H4 (cell line): ENCODE results near the gene VSIG8. TPM values are rescaled to one million over a fixed set of nuclear protein-coding genes. Genes with fewer than 3 reads are reported as not detected.

ENCODE experiments used
- DNase-seq: peaks from one replicate; pipeline ENCODE4 v3.0.0-alpha.2; 2015; ENCODE audit warnings: low spot score
- total RNA-seq: library from RNA; depleted of rRNA; stranded (reverse); fragments of >200 nt; shearing (Covaris generic); gene quantifications from 2 replicates; pipeline ENCODE4 v1.2.3, GENCODE V29; 2014

VSIG8 gene
- total RNA-seq, 1 experiment from 2014 or later, result 0.14 TPM

GRCh38 chr1:159883134-159883533 is 20.7 kb upstream of the VSIG8 start:
- no peak for DNase-seq

GRCh38 chr1:159882527-159882862 is 20.0 kb upstream of the VSIG8 start:
- DNase-seq, result peak; percentile 50

- peak; percentile 93 for DNase-seq
These were observed 19.4 kb upstream of the VSIG8 start for GRCh38 chr1:159881622-159882526.

- DNase-seq, result no peak
These were observed 18.0 kb upstream of the VSIG8 start for GRCh38 chr1:159880430-159880829.

- DNase-seq, result peak; percentile 58
These were observed 17.5 kb upstream of the VSIG8 start for GRCh38 chr1:159879977-159880376.

- no peak for DNase-seq
These were observed 16.7 kb upstream of the VSIG8 start for GRCh38 chr1:159879136-159879535.

GRCh38 chr1:159877695-159878444 is 15.4 kb upstream of the VSIG8 start:
- no peak for DNase-seq

- no peak for DNase-seq
These were observed 11.2 kb upstream of the VSIG8 start for GRCh38 chr1:159873530-159874143.

GRCh38 chr1:159872891-159873290 is 10.4 kb upstream of the VSIG8 start:
- no peak for DNase-seq

GRCh38 chr1:159870704-159871103 is 8.2 kb upstream of the VSIG8 start:
- no peak for DNase-seq

- DNase-seq, result no peak
These were observed 7.2 kb upstream of the VSIG8 start for GRCh38 chr1:159869607-159870006.

GRCh38 chr1:159869173-159869572 is 6.7 kb upstream of the VSIG8 start:
- peak; percentile 65 for DNase-seq

GRCh38 chr1:159868766-159869165 is 6.3 kb upstream of the VSIG8 start:
- DNase-seq, result no peak

- DNase-seq, result no peak
These were observed 5.2 kb upstream of the VSIG8 start for GRCh38 chr1:159867664-159868026.

- no peak for DNase-seq
These were observed 4.6 kb upstream of the VSIG8 start for GRCh38 chr1:159866905-159867663.

GRCh38 chr1:159866066-159866465 is 3.6 kb upstream of the VSIG8 start:
- no peak for DNase-seq

- DNase-seq, result no peak
These were observed 1.8 kb upstream of the VSIG8 start for GRCh38 chr1:159864262-159864661.

GRCh38 chr1:159862031-159862430 is 426 bp downstream of the VSIG8 start:
- DNase-seq, result no peak

GRCh38 chr1:159861218-159861617 is 1.2 kb downstream of the VSIG8 start:
- DNase-seq, result no peak

- DNase-seq, result no peak
These were observed 2.0 kb downstream of the VSIG8 start for GRCh38 chr1:159860456-159860855.

- DNase-seq, result no peak
These were observed 2.6 kb downstream of the VSIG8 start for GRCh38 chr1:159859767-159860322.

GRCh38 chr1:159857889-159858288 is 4.6 kb downstream of the VSIG8 start:
- no peak for DNase-seq
